Right kidney (tissue), 1 donor: ENCODE data around the gene MYRF.
A peak's percentile ranks its signal among the peaks of the same experiment; 100 is the strongest.

Source experiments
- DNase-seq: peaks from one replicate; pipeline ENCODE4 v3.0.0-alpha.2; 2016

MYRF gene

DNA sequence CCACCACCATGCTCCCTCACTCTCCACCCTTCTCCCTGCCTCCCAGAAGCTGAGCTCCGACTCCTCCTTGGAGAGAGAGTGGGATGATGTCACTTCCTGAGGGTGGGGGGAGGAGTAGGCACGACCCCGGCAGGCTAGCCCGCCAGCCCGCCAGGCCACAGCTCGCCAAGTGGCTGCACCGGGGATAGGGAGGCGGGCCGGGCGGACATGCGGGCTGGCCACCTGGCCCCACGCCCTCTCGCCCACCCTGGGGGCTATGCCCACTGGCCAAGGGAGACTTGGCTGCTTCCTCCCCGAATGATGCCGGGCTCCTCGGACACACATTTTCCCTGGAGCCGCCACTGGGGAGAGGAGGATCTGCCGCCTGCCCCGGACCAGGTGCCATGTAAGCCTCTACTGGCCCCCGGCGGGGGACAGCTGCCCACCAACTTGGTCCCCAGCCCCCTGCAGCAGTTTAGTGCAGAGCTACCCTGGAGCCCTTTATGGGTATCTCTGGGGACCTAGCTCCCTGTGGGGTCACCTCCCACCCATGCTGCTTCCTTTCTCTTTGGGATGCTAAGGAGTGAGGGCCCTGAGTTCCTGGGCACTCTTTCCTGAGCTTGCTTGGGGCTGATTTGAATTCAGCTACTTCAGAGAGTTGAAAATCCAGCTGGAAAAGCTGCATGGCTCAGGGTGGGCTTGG, 33.7 kb upstream of the MYRF start:
- peak; percentile 82 for DNase-seq

GRCh38 chr11:61719978-61720377, 32.5 kb upstream of the MYRF start:
- no peak for DNase-seq

GRCh38 chr11:61720597-61720996, 31.8 kb upstream of the MYRF start:
- DNase-seq = no peak

DNA sequence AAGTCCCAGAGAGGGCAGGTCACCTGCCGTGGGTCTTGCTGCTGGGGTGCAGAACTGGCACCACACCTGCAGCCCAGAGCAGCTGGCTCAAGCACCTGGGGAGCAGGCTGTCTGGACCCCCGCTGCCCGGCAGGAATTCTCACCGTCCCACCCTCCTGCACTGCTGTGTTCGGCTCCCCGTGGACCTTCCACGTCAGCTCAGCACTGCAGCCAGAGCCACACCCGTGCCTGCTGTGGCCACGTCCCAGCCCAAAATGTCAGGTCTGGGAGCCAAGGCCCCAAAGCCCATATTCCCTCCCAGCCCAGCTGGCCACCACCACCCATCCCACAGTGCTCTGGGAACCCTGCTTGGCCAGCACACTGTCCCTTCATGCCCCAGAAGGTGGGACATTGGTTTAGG, 28.0 kb upstream of the MYRF start:
- DNase-seq = no peak

- no peak for DNase-seq
Observed at GRCh38 chr11:61725781-61726231, 26.6 kb upstream of the MYRF start.

DNA sequence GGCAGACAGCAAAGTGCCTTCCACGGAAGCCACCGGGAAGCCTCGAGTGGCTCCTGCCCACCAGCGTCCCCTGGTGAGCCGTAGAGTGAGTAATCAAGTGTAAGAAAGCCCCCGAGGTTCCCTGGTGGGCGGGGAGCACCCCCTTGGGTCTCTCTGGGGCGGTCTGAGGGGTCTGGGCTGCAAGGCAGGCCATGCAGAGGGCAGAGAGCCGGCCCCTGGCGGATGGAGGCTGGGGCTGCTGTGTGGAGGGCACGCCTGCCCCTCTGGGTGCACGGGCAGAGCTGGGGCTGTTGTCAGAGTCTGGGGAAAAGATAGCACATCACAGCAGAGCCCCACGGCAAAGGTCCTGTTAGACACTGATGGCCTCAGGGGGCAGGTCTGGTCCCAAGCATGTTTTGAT, 25.7 kb upstream of the MYRF start:
- no peak for DNase-seq

DNA sequence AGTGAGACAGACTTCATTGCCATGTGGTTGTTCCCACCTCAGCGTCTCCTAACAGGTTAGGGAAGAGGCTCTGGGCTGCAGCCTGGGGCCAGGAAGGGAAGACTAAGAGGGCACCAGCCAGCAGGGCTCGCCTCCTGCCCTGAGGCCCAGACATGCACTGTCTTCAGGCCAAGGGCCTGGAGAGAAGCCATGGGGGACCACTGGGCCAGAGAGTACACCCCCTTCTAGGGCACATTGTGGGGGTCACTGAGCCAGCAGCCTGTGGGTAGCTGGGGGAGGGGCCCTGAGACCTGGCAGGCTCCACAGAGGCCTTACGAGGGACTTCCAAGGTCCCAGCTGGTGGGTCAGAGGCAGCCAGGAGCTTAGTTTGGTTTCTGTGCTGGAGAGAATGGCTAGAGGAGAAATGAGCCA, 25.0 kb upstream of the MYRF start:
- no peak for DNase-seq

DNA sequence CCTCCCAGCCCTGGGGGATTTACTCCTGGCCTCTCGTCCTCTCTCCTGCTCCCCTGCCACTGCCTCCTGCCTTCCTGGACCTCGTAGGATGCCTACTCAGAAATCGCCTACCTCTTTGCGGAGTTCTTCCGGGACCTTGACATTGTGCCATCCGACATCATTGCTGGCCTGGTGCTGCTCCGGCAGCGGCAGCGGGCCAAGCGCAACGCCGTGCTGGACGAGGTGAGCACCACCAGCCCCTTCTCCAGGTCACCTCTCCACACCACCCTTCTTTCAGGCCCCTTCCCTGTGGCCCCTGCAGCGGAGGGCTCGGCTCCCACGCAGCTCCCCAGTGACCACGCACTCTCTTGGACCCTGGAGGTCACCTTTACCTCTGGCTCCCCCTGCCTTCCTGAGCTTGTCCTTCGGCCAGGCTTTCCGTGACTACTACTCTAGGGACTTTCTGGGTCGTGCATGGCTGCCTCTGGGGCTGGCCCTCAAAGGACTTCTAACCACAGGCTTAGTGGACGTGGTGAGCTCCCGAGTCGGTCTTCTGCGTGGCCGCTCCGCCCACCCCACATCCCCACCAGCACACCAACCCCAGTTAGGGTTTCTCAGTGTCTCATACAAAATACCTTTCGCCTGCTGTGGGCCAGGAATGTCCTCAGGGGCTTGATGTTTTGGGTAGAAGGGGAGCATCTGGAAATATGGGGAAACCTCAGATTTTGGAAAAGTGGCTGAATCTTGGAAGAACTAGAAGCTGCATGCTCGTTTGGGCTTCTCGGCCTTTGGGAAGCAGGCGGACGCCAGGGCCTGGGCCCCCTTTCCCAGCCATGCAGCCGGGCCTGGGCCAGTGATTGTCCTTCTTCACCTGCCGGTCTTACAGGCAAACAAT, 24.1 kb upstream of the MYRF start:
- DNase-seq = no peak

DNA sequence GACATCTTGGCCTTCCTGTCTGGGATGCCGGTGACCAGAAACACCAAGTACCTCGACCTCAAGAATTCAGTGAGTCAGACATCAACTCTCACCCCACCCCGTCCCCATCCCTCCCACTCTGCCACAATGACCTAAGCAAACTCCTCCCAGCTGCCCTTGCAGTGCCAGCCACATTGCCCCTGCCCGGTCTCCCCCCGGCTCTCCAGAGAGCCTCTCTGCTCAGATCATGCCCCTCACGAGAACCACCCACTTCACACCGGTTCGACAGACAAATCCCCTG, 23.6 kb upstream of the MYRF start:
- no peak for DNase-seq

GRCh38 chr11:61730240-61730994, 22.0 kb upstream of the MYRF start:
- no peak for DNase-seq

GRCh38 chr11:61731211-61731951, 21.1 kb upstream of the MYRF start:
- no peak for DNase-seq

DNA sequence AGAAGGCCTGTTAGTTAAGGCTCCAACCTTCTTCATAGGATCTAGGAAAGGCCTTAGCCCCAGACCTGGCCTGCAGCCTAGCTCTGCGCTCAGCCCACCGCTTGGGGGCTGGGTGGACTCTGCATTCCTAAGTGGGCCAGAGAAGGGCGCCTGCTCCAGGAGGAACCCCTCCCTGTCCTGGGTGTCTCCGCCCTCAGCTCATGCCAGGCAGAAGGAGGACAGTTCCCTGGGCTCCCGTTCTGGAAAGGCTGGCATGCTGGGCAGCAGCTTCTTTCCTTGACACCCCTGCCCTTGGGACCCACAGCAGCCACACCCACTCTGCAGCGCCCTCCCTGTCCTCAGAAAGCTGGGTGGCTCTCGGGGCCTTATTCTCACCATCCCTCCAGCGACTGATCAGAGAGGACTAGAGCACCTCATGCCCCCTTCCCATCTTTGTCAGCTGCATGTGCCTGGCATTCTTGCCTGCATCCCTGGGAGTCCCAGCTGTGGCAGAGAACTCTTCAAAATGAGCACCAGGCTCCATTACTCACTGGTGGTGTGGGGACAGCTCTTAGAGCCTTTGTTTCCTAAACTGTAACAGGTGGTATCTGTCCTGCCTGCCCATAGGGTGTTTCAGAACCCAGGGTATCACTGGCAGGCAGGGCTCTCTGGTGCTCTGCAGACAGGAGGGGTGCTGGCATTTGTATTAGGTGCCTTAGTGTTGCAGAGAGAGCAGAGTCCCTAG, 20.3 kb upstream of the MYRF start:
- DNase-seq = no peak

DNA sequence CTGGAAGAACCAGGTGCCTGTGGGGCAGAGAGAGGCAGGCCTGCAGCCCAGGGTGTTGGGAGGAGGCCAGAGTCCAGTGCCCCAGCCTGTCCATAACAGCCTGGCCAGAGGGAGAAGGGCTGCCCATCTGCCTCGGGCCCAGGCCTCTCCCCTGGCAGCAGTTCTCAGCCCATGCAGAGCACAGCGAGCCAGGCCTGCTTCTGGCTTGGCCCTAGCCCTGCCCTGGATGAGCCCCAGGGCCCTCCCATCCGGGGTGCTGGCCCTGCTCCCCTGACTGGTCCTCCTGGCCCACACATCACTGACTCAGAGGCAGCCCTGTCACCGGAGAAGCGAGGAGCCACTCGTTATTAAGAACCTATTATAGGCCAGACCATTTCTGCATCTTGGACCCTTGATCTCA, 19.7 kb upstream of the MYRF start:
- DNase-seq = no peak

DNA sequence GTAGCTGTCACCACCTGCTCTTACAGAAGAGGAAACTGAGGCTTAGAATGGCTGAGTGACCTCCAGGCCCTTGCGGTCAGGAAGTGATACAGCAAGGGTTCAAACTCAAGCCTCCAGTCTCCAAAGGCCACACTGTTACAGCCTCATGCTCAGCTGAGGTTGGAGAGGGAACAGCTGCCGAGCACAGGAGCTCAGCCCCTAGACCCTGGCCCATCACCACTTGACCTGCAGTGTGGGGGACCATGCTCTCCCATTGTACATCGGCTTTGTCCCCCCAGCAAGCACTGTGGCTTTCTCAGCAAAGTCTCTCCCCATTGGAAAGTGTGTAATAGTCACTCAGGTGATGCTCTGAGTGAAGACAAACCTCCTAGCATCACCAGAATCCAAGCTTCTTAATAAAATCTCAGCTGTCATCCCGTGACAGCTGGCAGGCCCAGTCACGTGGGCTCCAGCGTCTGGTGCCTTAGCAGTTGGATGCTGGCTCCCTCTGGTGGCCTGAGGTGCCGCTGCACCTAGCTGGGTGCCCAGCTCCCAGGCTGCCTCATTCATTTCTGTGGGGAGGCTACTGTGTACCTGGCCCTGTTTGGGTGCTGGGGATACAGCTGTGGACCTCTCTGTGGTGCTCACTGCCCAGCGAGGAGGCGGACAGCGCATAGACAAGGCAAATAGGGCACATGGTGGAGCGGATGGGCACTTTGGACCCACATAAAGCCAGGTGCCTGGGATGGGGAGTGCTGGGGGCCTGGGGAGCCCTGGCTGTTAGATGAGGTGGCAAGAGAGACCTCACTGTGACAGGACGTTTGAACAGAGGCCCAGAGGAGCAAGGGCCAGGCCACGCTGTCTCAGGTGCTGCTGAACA, 19.1 kb upstream of the MYRF start:
- DNase-seq = no peak

GRCh38 chr11:61734767-61735166, 17.7 kb upstream of the MYRF start:
- no peak for DNase-seq

- no peak for DNase-seq
Observed at GRCh38 chr11:61735391-61735790, 17.0 kb upstream of the MYRF start.

DNA sequence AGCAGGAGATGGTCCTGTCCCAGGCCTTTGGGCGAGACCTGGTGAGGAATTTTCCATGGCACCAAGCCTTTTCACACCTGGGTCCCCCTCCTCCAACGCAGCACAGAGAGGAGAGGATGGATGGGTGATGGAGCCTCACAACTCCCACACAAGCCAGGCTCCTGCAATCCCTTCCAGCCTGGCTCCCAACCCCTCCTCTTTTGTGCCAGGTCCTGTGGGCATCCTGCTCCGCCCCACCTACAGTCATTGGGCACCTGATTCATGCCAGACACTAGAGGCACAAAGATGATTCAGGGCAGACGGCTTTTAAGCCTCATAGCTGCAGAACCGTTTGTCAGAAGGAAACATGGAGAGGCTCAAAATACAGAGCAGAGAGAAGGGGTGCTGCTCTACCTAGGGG, 16.1 kb upstream of the MYRF start:
- no peak for DNase-seq

DNA sequence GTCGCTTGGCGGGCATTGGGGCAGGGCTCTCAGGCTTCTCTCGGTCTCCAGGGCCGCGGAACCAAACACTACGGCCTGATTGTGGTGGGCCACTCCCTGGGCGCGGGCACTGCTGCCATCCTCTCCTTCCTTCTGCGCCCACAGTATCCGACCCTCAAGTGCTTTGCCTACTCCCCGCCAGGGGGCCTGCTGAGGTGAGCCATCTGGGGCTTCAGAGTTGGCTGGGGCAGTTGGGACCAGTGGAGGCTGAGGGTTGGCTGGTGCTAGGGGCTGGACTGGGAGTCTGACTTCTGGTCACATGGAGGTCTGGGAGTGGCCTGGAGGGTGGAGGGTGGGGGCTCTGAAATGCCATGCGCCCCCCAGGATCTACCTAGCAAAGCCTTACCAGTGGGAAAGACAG, 15.3 kb upstream of the MYRF start:
- no peak for DNase-seq

DNA sequence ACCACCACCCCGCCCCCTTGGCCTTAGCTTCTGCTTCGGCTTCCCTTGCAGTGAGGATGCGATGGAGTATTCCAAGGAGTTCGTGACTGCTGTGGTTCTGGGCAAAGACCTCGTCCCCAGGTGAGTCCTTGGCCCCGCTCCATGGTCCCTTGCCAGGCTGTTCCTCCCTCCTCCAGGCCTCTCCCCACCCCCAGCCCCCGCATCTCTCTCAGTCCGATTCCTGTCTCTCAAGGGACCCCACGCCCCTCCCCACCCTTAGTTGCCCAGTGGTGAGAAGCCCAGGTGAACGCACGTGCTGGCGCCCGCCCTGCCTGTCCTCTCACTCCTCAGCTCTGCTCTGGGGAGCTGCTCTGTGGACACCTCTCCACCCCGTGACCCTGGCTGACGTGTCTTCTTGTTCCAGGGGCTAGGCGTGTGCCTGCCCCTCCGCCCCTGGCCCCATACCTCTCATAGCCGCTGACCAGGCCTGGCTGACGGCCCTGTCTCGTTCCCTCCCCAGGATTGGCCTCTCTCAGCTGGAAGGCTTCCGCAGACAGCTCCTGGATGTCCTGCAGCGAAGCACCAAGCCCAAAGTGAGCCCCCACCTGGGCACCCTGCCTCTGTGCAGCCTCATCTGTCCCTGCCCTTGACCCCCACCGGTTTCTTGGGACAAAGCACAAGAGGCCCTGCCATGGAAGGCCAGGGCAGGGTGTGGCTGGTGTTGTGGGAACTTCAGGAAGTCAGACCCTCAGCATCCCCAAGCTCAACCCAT, 14.6 kb upstream of the MYRF start:
- DNase-seq = no peak

DNA sequence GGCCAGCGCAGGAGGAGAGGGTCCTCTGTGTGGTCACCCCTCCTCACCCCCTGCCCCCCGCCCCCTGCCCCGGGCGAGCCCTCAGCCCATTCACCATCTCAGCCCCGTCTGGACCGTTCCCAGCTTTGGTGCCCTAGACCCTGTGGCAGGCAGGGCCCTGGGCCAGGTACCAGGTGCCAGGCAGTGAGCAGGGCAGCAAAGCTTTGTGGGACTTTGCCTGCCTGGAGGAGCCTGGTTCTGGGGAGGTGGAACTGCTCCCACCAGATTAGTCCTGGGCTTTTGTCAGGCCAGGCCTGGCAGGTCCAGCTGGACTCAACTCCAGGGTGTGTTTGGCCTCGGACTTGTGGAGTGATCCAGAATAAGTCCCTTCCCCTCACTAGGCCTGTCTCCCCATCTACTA, 13.7 kb upstream of the MYRF start:
- no peak for DNase-seq
